Panc1 (cell line): ENCODE measurements around the gene AKAP11.

Source experiments
- CTCF ChIP-seq: fragments of 450-650 bp; IDR thresholded peaks from 2 replicates; pipeline ENCODE4 v1.5.1; 2017; ENCODE audit warnings: mild to moderate bottlenecking
- POLR2AphosphoS5 ChIP-seq: IDR thresholded peaks from 2 replicates; pipeline ENCODE4 v1.6.1; 2012; ENCODE audit warnings: mild to moderate bottlenecking, low read depth, low read length, moderate library complexity
- REST ChIP-seq, 2 experiments: IDR thresholded peaks; 2 replicates each; pipeline ENCODE4 v1.6.1; 2011 to 2012; ENCODE audit warnings: low read depth in 2 of 2, control low read depth in 1 of 2, low read length in 1 of 2, mild to moderate bottlenecking in 1 of 2, moderate library complexity in 1 of 2; ENCODE audit not compliant: insufficient read depth in 1 of 2

- TF ChIP-seq CTCF (no peak), REST (IDR thresholded peaks at IDR 0.05; ENCODE audit: insufficient read depth in 1 of 2, low read depth in 2 of 2, low read length in 1 of 2) (no peak), POLR2AphosphoS5 (no peak)
Observed at GRCh38 chr13:42259515-42259914, 12.4 kb upstream of the AKAP11 start.
